H9 (cell line): ENCODE data around the gene CADM1. TPM values are rescaled to one million over a fixed set of nuclear protein-coding genes. Genes with fewer than 3 reads are reported as not detected.

Experiments used
- DNase-seq: peaks from one replicate; pipeline ENCODE4 v3.0.0-alpha.2; 2017
- H2AFZ ChIP-seq: one replicate; pipeline ENCODE4 v1.6.1; 2013; ENCODE audit warnings: mild to moderate bottlenecking, low read length, control low read depth, moderate library complexity
- H2AK5ac ChIP-seq: 2 replicates; pipeline ENCODE4 v1.6.1; 2013; ENCODE audit warnings: low read length, control low read depth, mixed read lengths; ENCODE audit not compliant: insufficient read length
- H2BK120ac ChIP-seq: one replicate; pipeline ENCODE4 v1.6.1; 2013; ENCODE audit warnings: low read depth, mild to moderate bottlenecking, low read length, control low read depth, inconsistent platforms; ENCODE audit not compliant: poor library complexity, severe bottlenecking
- H2BK12ac ChIP-seq: 2 replicates; pipeline ENCODE4 v1.6.1; 2013; ENCODE audit warnings: low read length, control low read depth, mixed read lengths, low read depth; ENCODE audit not compliant: insufficient read length
- H2BK15ac ChIP-seq: 2 replicates; pipeline ENCODE4 v1.6.1; 2013; ENCODE audit warnings: low read depth, low read length, control low read depth
- H2BK20ac ChIP-seq: one replicate; pipeline ENCODE4 v1.6.1; 2013; ENCODE audit warnings: low read depth, mild to moderate bottlenecking, low read length, control low read depth, inconsistent platforms; ENCODE audit not compliant: poor library complexity, severe bottlenecking
- H2BK5ac ChIP-seq: 2 replicates; pipeline ENCODE4 v1.6.1; 2013; ENCODE audit warnings: low read length, control low read depth, mixed read lengths; ENCODE audit not compliant: insufficient read length
- H3K14ac ChIP-seq: 2 replicates; pipeline ENCODE4 v1.6.1; 2013; ENCODE audit warnings: low read length, control low read depth; ENCODE audit not compliant: insufficient read depth
- H3K18ac ChIP-seq: 2 replicates; pipeline ENCODE4 v1.6.1; 2013; ENCODE audit warnings: low read depth, mild to moderate bottlenecking, mixed read lengths, low read length, control low read depth; ENCODE audit not compliant: insufficient read length
- H3K23ac ChIP-seq: 2 replicates; pipeline ENCODE4 v1.6.1; 2013; ENCODE audit warnings: low read length, control low read depth, mixed read lengths, low read depth; ENCODE audit not compliant: insufficient read length
- H3K23me2 ChIP-seq: 2 replicates; pipeline ENCODE4 v1.6.1; 2013; ENCODE audit warnings: low read depth, mild to moderate bottlenecking, mixed read lengths, low read length, control low read depth; ENCODE audit not compliant: insufficient read length, poor library complexity, severe bottlenecking
- H3K27ac ChIP-seq: 2 replicates; pipeline ENCODE4 v1.5.1; 2013; ENCODE audit warnings: low read length, control low read depth, mixed read lengths, low read depth; ENCODE audit not compliant: insufficient read length
- H3K27me3 ChIP-seq: 2 replicates; pipeline ENCODE4 v1.6.1; 2013; ENCODE audit warnings: low read length, control low read depth, inconsistent platforms; ENCODE audit not compliant: insufficient read depth
- H3K4ac ChIP-seq: 2 replicates; pipeline ENCODE4 v1.6.1; 2013; ENCODE audit warnings: low read depth, mild to moderate bottlenecking, control low read depth, inconsistent platforms, low read length, moderate library complexity
- H3K4me1 ChIP-seq: 2 replicates; pipeline ENCODE4 v1.6.1; 2013; ENCODE audit warnings: low read length, control low read depth, inconsistent platforms; ENCODE audit not compliant: insufficient read depth
- H3K4me2 ChIP-seq: 2 replicates; pipeline ENCODE4 v1.6.1; 2013; ENCODE audit warnings: low read length, control low read depth, mixed read lengths; ENCODE audit not compliant: insufficient read length, insufficient read depth
- H3K56ac ChIP-seq: 2 replicates; pipeline ENCODE4 v1.6.1; 2013; ENCODE audit warnings: low read depth, mild to moderate bottlenecking, mixed read lengths, low read length, control low read depth; ENCODE audit not compliant: insufficient read length
- H3K79me1 ChIP-seq: 2 replicates; pipeline ENCODE4 v1.6.1; 2013; ENCODE audit warnings: low read depth, mild to moderate bottlenecking, moderate library complexity, low read length, control low read depth, inconsistent platforms; ENCODE audit not compliant: insufficient read depth, poor library complexity, severe bottlenecking
- H3K79me2 ChIP-seq: 2 replicates; pipeline ENCODE4 v1.6.1; 2013; ENCODE audit warnings: low read length, control low read depth, inconsistent platforms; ENCODE audit not compliant: insufficient read depth
- H3K9ac ChIP-seq: 2 replicates; pipeline ENCODE4 v1.6.1; 2013; ENCODE audit warnings: low read length, control low read depth, mixed read lengths; ENCODE audit not compliant: insufficient read length; ENCODE audit errors: extremely low read depth
- H3K9me3 ChIP-seq: one replicate; pipeline ENCODE4 v1.6.1; 2013; ENCODE audit warnings: low read depth, low read length, inconsistent platforms; ENCODE audit not compliant: control insufficient read depth
- H3T11ph ChIP-seq: one replicate; pipeline ENCODE4 v1.6.1; 2013; ENCODE audit warnings: mild to moderate bottlenecking, low read length, control low read depth, inconsistent platforms
- H4K20me1 ChIP-seq: one replicate; pipeline ENCODE4 v1.6.1; 2013; ENCODE audit not compliant: control insufficient read depth, insufficient read length, insufficient read depth
- H4K5ac ChIP-seq: 2 replicates; pipeline ENCODE4 v1.6.1; 2013; ENCODE audit warnings: low read depth, mild to moderate bottlenecking, mixed read lengths, low read length, control low read depth; ENCODE audit not compliant: insufficient read length
- H4K8ac ChIP-seq: replicated peaks from 2 replicates; pipeline ENCODE4 v1.6.1; 2013; ENCODE audit warnings: low read length, control low read depth, mixed read lengths, low read depth; ENCODE audit not compliant: insufficient read length
- H4K91ac ChIP-seq: 2 replicates; pipeline ENCODE4 v1.6.1; 2013; ENCODE audit warnings: low read depth, mild to moderate bottlenecking, moderate library complexity, mixed read lengths, low read length, control low read depth; ENCODE audit not compliant: insufficient read length
- H3K27ac Mint-ChIP-seq, 3 experiments: 2 replicates in 2 of 3; 3 replicates in 1 of 3; pipeline ENCODE4 v1.8.0; 2020 to 2021; ENCODE audit warnings: mixed read lengths in 3 of 3, mild to moderate bottlenecking in 1 of 3, moderate library complexity in 1 of 3
- H3K27me3 Mint-ChIP-seq: 2 replicates; pipeline ENCODE4 v1.8.0; 2021; ENCODE audit warnings: low read depth, mild to moderate bottlenecking, moderate library complexity, mixed read lengths
- H3K36me3 Mint-ChIP-seq, 3 experiments: 2 replicates in 2 of 3; 3 replicates in 1 of 3; pipeline ENCODE4 v1.8.0; 2020 to 2021; ENCODE audit warnings: low read depth in 3 of 3, mixed read lengths in 3 of 3; ENCODE audit not compliant: insufficient read depth in 1 of 3
- H3K4me1 Mint-ChIP-seq, 2 experiments: 2 replicates each; pipeline ENCODE4 v1.8.0; 2020; ENCODE audit warnings: mixed read lengths in 2 of 2
- H3K4me3 Mint-ChIP-seq, 2 experiments: 2 replicates in 1 of 2; 3 replicates in 1 of 2; pipeline ENCODE4 v1.8.0; 2020 to 2021; ENCODE audit warnings: mild to moderate bottlenecking in 2 of 2, mixed read lengths in 2 of 2, moderate library complexity in 1 of 2
- H3K9me3 Mint-ChIP-seq, 2 experiments: 2 replicates in 1 of 2; 3 replicates in 1 of 2; pipeline ENCODE4 v1.8.0; 2020; ENCODE audit warnings: mild to moderate bottlenecking in 2 of 2, mixed read lengths in 2 of 2, moderate library complexity in 1 of 2
- CTCF ChIP-seq: fragments of 200-600 bp; sonication (generic); conservative IDR thresholded peaks from 3 replicates; pipeline ENCODE4 v1.8.0; 2021; ENCODE audit warnings: antibody characterized with exemption, mild to moderate bottlenecking
- WGBS: extraction: QIAGEN DNeasy Blood & Tissue Kit; methylation state at CpG from one replicate; pipeline ENCODE4 v1.1.7; 2013; ENCODE audit warnings: missing lambda C conversion rate, low lambda C conversion rate, mixed read lengths; ENCODE audit not compliant: insufficient read length; ENCODE audit errors: extremely low coverage; 5-methylcytosine and 5-hydroxymethylcytosine counted together
- total RNA-seq: library from RNA; stranded (reverse); gene quantifications from 2 replicates; pipeline ENCODE4 v1.2.1, GENCODE V29; 2021

The CADM1 gene
- total RNA-seq, 1 experiment from 2014 or later = 11.9 TPM

- H3K18ac ChIP-seq = no peak overlapping the region
- H4K20me1 ChIP-seq = no peaks in the 10 kb centered on the region
- H3K79me1 ChIP-seq = no peaks in the 10 kb centered on the region
- no peak for TF ChIP-seq CTCF
- DNase-seq = no peak
- no peak overlapping the region for H4K91ac ChIP-seq
- H3K56ac ChIP-seq = no peak overlapping the region
- no peak overlapping the region for H3K27ac ChIP-seq
- H3T11ph ChIP-seq = no peak overlapping the region
- no peak overlapping the region for H2BK120ac ChIP-seq
- H3K4ac ChIP-seq = no peak overlapping the region
- H2BK20ac ChIP-seq = no peak overlapping the region
- no peak overlapping the region for H2BK15ac ChIP-seq
- H3K23ac ChIP-seq = no peak overlapping the region
- H2AFZ ChIP-seq = no peak overlapping the region
- Mint-ChIP-seq H3K36me3 (no peaks in the 10 kb centered on the region), H3K4me3 (no peak overlapping the region), H3K27ac (no peak overlapping the region; a peak in 1 of 7 replicates), H3K27me3 (peaks cover 11% of the 10 kb centered on the region), H3K4me1 (peaks cover 12 to 15% of the 10 kb centered on the region in 2 experiments), H3K9me3 (no peaks in the 10 kb centered on the region)
- H2AK5ac ChIP-seq = no peak overlapping the region
- H4K5ac ChIP-seq = no peak overlapping the region
- H3K4me2 ChIP-seq = no peak overlapping the region
- no peaks in the 10 kb centered on the region; the same call in 1 of the 2 replicates for H3K4me1 ChIP-seq
- no peaks in the 10 kb centered on the region for H3K9me3 ChIP-seq
- H3K27me3 ChIP-seq = no peaks in the 10 kb centered on the region
- H3K79me2 ChIP-seq = no peaks in the 10 kb centered on the region
- whole genome bisulfite sequencing = no CpG with 5 or more reads among the region's 13 CpGs
- no peak overlapping the region for H3K9ac ChIP-seq
- no peak overlapping the region for H3K14ac ChIP-seq
- no peak overlapping the region for H2BK5ac ChIP-seq
- no peak overlapping the region for H2BK12ac ChIP-seq
- H3K23me2 ChIP-seq = no peaks in the 10 kb centered on the region
- no peak overlapping the region for H4K8ac ChIP-seq
Observed at GRCh38 chr11:115141231-115142114, 362.7 kb downstream of the CADM1 start.
